MM.1S (cell line): ENCODE results near the gene CCNG1.

Experiments used
- DNase-seq: peaks from one replicate; pipeline ENCODE4 v3.0.0-alpha.2; 2015
- H2AFZ ChIP-seq: fragments of 300-600 bp; sonication (generic); 2 replicates; pipeline ENCODE4 v1.6.0; 2016; ENCODE audit warnings: antibody characterized with exemption, low read length
- H3F3A ChIP-seq: fragments of 300-600 bp; sonication (generic); 2 replicates; pipeline ENCODE4 v1.6.1; 2016; ENCODE audit warnings: mild to moderate bottlenecking, antibody characterized with exemption, low read length, moderate library complexity, mixed read lengths; ENCODE audit not compliant: insufficient read depth
- H3K27ac ChIP-seq: fragments of 300-600 bp; sonication (generic); 2 replicates; pipeline ENCODE4 v1.5.1; 2016; ENCODE audit warnings: mild to moderate bottlenecking, low read length
- H3K27me3 ChIP-seq: fragments of 300-600 bp; sonication (generic); replicated peaks from 2 replicates; pipeline ENCODE4 v1.6.0; 2016; ENCODE audit warnings: low read length; ENCODE audit not compliant: insufficient read depth
- H3K36me3 ChIP-seq: fragments of 300-600 bp; sonication (generic); replicated peaks from 2 replicates; pipeline ENCODE4 v1.6.1; 2016; ENCODE audit warnings: mild to moderate bottlenecking, low read length, mixed read lengths; ENCODE audit not compliant: insufficient read depth
- H3K4me1 ChIP-seq: fragments of 300-600 bp; sonication (generic); 2 replicates; pipeline ENCODE4 v1.6.1; 2016; ENCODE audit warnings: low read length, mixed read lengths
- H3K4me2 ChIP-seq: fragments of 300-600 bp; sonication (generic); 2 replicates; pipeline ENCODE4 v1.6.0; 2016; ENCODE audit warnings: low read depth, low read length
- H3K4me3 ChIP-seq: fragments of 300-600 bp; sonication (generic); 2 replicates; pipeline ENCODE4 v1.5.1; 2016; ENCODE audit warnings: low read length, mixed read lengths
- H3K79me2 ChIP-seq: fragments of 300-600 bp; sonication (generic); 2 replicates; pipeline ENCODE4 v1.6.1; 2016; ENCODE audit warnings: mixed run types, low read length, mixed read lengths
- H3K9ac ChIP-seq: fragments of 300-600 bp; sonication (generic); 2 replicates; pipeline ENCODE4 v1.6.1; 2016; ENCODE audit warnings: low read length, mixed read lengths
- H3K9me2 ChIP-seq: fragments of 300-600 bp; sonication (generic); replicated peaks from 2 replicates; pipeline ENCODE4 v1.6.1; 2016; ENCODE audit warnings: mild to moderate bottlenecking, low read length, mixed read lengths; ENCODE audit not compliant: insufficient read depth
- H3K9me3 ChIP-seq: fragments of 300-600 bp; sonication (generic); replicated peaks from 2 replicates; pipeline ENCODE4 v1.6.1; 2016; ENCODE audit warnings: mild to moderate bottlenecking, low read length, mixed read lengths; ENCODE audit not compliant: insufficient read depth
- H4K20me1 ChIP-seq: fragments of 300-600 bp; sonication (generic); 2 replicates; pipeline ENCODE4 v1.6.1; 2016; ENCODE audit warnings: mild to moderate bottlenecking, low read length, moderate library complexity, mixed read lengths; ENCODE audit not compliant: insufficient read depth
- EZH2 ChIP-seq: fragments of 300-600 bp; sonication (generic); optimal IDR thresholded peaks from 2 replicates; pipeline ENCODE3; 2017; ENCODE audit warnings: low read depth, mild to moderate bottlenecking, antibody characterized with exemption, low read length, mixed read lengths
- EZH2phosphoT487 ChIP-seq: fragments of 300-600 bp; sonication (generic); IDR thresholded peaks from 2 replicates; pipeline ENCODE4 v1.6.1; 2018; ENCODE audit warnings: antibody characterized with exemption, low read length
- TF ChIP-seq, protein P1 (sequence below): fragments of 300-600 bp; sonication (generic); IDR thresholded peaks from 2 replicates; pipeline ENCODE4 v1.5.1; 2016; ENCODE audit warnings: antibody characterized with exemption, low read length, mixed read lengths

Gene CCNG1

DNA sequence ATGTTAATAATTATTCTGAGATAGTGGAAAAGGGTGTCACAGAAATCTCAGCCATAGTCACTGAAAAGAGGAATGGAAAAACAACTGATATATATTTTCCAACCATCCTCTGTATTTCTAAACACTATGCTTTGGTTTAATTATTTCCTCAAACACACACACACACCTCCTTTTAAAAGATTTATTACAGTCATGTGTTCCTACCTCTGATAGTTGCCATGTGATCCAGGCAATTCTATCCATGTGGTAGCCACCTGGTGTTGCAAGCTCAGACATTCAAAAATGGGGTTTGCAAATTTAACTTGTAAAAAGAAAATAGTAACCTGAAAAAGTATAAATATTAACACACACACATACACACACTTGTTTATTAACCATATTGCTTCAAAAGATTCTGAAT, 40.0 kb upstream of the CCNG1 start:
- no peak for TF ChIP-seq EZH2
- TF ChIP-seq, protein P1, sequence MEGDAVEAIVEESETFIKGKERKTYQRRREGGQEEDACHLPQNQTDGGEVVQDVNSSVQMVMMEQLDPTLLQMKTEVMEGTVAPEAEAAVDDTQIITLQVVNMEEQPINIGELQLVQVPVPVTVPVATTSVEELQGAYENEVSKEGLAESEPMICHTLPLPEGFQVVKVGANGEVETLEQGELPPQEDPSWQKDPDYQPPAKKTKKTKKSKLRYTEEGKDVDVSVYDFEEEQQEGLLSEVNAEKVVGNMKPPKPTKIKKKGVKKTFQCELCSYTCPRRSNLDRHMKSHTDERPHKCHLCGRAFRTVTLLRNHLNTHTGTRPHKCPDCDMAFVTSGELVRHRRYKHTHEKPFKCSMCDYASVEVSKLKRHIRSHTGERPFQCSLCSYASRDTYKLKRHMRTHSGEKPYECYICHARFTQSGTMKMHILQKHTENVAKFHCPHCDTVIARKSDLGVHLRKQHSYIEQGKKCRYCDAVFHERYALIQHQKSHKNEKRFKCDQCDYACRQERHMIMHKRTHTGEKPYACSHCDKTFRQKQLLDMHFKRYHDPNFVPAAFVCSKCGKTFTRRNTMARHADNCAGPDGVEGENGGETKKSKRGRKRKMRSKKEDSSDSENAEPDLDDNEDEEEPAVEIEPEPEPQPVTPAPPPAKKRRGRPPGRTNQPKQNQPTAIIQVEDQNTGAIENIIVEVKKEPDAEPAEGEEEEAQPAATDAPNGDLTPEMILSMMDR = no peak
- no peak overlapping the region for H3K4me3 ChIP-seq
- H3K4me1 ChIP-seq = no peaks in the 10 kb centered on the region
- H3K9ac ChIP-seq = no peak overlapping the region
- no peak overlapping the region for H2AFZ ChIP-seq
- no peaks in the 10 kb centered on the region for H3K27me3 ChIP-seq
- H3K79me2 ChIP-seq = no peaks in the 10 kb centered on the region
- H3F3A ChIP-seq = no peaks in the 10 kb centered on the region
- H3K36me3 ChIP-seq = no peaks in the 10 kb centered on the region
- H3K9me2 ChIP-seq = no peaks in the 10 kb centered on the region
- H3K4me2 ChIP-seq = no peak overlapping the region
- H3K27ac ChIP-seq = no peak overlapping the region
- H4K20me1 ChIP-seq = no peaks in the 10 kb centered on the region
- no peak for DNase-seq
- no peaks in the 10 kb centered on the region for H3K9me3 ChIP-seq

DNA sequence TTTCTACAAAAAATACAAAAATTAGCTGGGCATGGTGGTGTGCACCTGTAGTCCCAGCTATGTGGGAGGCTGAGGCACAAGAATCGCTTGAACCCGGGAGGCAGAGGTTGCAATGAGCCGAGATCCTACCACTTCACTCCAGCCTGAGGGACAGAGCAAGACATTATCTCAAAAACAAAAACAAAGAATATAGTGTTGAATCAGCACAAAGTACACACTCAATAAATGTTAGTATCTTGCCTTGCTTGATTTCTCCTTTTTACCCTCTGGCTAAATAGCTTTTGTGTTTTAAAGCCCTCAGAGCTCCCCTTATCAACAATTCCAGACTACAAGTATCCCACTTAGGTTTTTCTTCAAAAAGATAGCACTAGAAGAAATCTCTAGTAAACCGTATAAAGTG, 37.5 kb upstream of the CCNG1 start:
- Histone ChIP-seq H3K9me2 (no peaks in the 10 kb centered on the region), H3K9ac (no peak overlapping the region), H3K27me3 (no peaks in the 10 kb centered on the region), H3K4me1 (no peaks in the 10 kb centered on the region), H4K20me1 (no peaks in the 10 kb centered on the region), H3K36me3 (no peaks in the 10 kb centered on the region), H3K4me2 (no peak overlapping the region), H2AFZ (no peak overlapping the region), H3F3A (no peaks in the 10 kb centered on the region), H3K27ac (no peak overlapping the region), H3K4me3 (no peak overlapping the region), H3K79me2 (no peaks in the 10 kb centered on the region), H3K9me3 (no peaks in the 10 kb centered on the region)
- no peak for TF ChIP-seq EZH2phosphoT487
- no peak for TF ChIP-seq EZH2
- TF ChIP-seq, protein P1 = no peak
- no peak for DNase-seq

DNA sequence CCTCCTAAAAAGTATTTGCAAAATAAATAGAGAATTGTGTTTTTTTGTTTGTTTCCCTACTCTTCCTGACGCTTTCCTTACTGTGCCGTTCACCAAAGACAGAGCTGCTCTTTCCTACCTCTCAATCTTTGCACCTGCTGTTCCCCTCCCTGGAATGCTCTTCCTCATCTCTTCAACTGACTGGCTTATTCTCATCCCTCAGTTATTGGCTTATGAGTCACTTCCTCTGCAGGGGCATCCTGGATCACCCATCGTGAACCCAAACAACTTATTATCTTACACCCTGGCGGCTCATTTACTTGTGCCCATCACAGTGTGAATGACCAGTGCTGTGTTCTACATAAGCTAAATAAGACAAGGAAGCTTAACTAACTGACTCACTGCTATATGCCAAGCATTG, 36.1 kb upstream of the CCNG1 start:
- Histone ChIP-seq H4K20me1 (no peaks in the 10 kb centered on the region), H3K27me3 (no peaks in the 10 kb centered on the region)

DNA sequence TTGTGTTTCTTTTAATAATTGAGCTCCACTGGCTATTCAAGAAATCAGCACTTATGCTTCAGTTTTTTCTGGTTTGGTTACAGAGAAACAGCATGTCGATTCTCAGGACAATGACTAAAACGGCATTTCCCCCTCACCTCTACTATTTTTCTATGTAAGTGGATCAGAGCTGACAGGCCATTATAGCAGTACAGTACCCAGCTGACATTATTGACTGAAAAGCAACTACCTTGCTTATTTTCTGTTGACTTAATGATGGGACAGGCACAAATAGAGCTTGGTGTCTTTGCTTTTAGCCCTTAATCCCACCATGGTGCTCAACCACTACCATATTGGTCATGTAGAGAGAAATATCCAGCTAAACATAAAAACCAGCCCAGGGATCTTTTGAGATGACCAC, 35.4 kb upstream of the CCNG1 start:
- H3K9ac ChIP-seq = no peak overlapping the region
- no peak overlapping the region for H2AFZ ChIP-seq
- no peak overlapping the region for H3K4me2 ChIP-seq
- no peaks in the 10 kb centered on the region for H3F3A ChIP-seq
- no peaks in the 10 kb centered on the region for H4K20me1 ChIP-seq
- no peaks in the 10 kb centered on the region for H3K36me3 ChIP-seq
- H3K4me1 ChIP-seq = 0 out of 2 replicates have a peak, but pooled peaks cover 6% of the 10 kb centered on the region
- DNase-seq = no peak
- H3K4me3 ChIP-seq = no peak overlapping the region
- no peaks in the 10 kb centered on the region for H3K9me2 ChIP-seq
- H3K79me2 ChIP-seq = no peaks in the 10 kb centered on the region
- TF ChIP-seq EZH2 (no peak), EZH2phosphoT487 (no peak)
- TF ChIP-seq, protein P1 = no peak
- H3K27ac ChIP-seq = no peak overlapping the region
- H3K27me3 ChIP-seq = no peaks in the 10 kb centered on the region
- no peaks in the 10 kb centered on the region for H3K9me3 ChIP-seq

More for the DNA sequence above, 36.1 kb upstream of the CCNG1 start:
- no peak overlapping the region for H3K4me2 ChIP-seq
- no peaks in the 10 kb centered on the region for H3K9me3 ChIP-seq
- no peak for TF ChIP-seq EZH2phosphoT487
- H3K36me3 ChIP-seq = no peaks in the 10 kb centered on the region
- H3K79me2 ChIP-seq = no peaks in the 10 kb centered on the region
- H3K27ac ChIP-seq = no peak overlapping the region
- H2AFZ ChIP-seq = no peak overlapping the region
- H3K9me2 ChIP-seq = no peaks in the 10 kb centered on the region
- no peaks in the 10 kb centered on the region for H3K4me1 ChIP-seq
- no peak for DNase-seq
- H3K9ac ChIP-seq = no peak overlapping the region
- no peak overlapping the region for H3K4me3 ChIP-seq
- no peaks in the 10 kb centered on the region for H3F3A ChIP-seq
